ENCODE results near the gene RTN1. TPM values are rescaled to one million over a fixed set of nuclear protein-coding genes. Genes with fewer than 3 reads are reported as not detected.

The RTN1 gene
- total RNA-seq, 2 experiments from 2014 or later: 0.14 TPM; not detected in 1

- no peak overlapping the region for H3K27ac Mint-ChIP-seq
- intact Hi-C loops (cut with DNase I, micrococcal nuclease): no loop called here
Measured at GRCh38 chr14:59890676-59891075, 20.1 kb upstream of the RTN1 start.

GRCh38 chr14:59882957-59883356 is 12.4 kb upstream of the RTN1 start:
- H3K27ac ChIP-seq (ENCODE audit: low read depth in 1 of 2, low read length in 2 of 2): no peak overlapping the region
- H3K4me1 ChIP-seq (ENCODE audit: insufficient read depth, low read length): no peaks in the 10 kb centered on the region
- Mint-ChIP-seq H3K9me3 (peaks cover 7% of the 10 kb centered on the region), H3K4me3 (no peak overlapping the region), H3K36me3 (ENCODE audit: low read depth) (no peaks in the 10 kb centered on the region), H3K4me1 (ENCODE audit: low read depth) (no peaks in the 10 kb centered on the region), H3K27ac (no peak overlapping the region), H3K27me3 (peaks cover 78% of the 10 kb centered on the region)
- DNase-seq (no peak), ATAC-seq (ENCODE audit: poor library complexity) (no peak)
- ChIA-PET POLR2A (no interaction called here), CTCF (no interaction called here)
- H3K9me3 ChIP-seq (ENCODE audit: control insufficient read depth in 1 of 2, insufficient read depth in 1 of 2, low read length in 2 of 2): no peaks in the 10 kb centered on the region
- peaks cover 0 to 15% of the 10 kb centered on the region in 2 experiments for H3K27me3 ChIP-seq (ENCODE audit: control insufficient read depth in 1 of 2, insufficient read depth in 2 of 2, low read length in 2 of 2)
- TF ChIP-seq CTCF (IDR thresholded peaks at IDR 0.05): no peak
- intact Hi-C loops (cut with DNase I, micrococcal nuclease): no loop called here
- H3K4me3 ChIP-seq (ENCODE audit: low read length): no peak overlapping the region
- H3K36me3 ChIP-seq (ENCODE audit: insufficient read depth, low read length): no peaks in the 10 kb centered on the region

More at GRCh38 chr14:59890676-59891075, 20.1 kb upstream of the RTN1 start:
- H3K27ac ChIP-seq (ENCODE audit: low read depth in 1 of 2, low read length in 2 of 2): no peak overlapping the region
- TF ChIP-seq CTCF (IDR thresholded peaks at IDR 0.05): no peak
- POLR2A ChIA-PET: no interaction called here
- no peaks in the 10 kb centered on the region for H3K36me3 ChIP-seq (ENCODE audit: insufficient read depth, low read length)
- CTCF ChIA-PET: no interaction called here
- no peaks in the 10 kb centered on the region for H3K36me3 Mint-ChIP-seq (ENCODE audit: low read depth)
- ATAC-seq (ENCODE audit: poor library complexity) (no peak), DNase-seq (no peak)
- H3K9me3 Mint-ChIP-seq: no peaks in the 10 kb centered on the region
- peaks cover 40% of the 10 kb centered on the region for H3K27me3 Mint-ChIP-seq
- no peak overlapping the region for H3K4me3 ChIP-seq (ENCODE audit: low read length)
- H3K4me1 Mint-ChIP-seq (ENCODE audit: low read depth): no peaks in the 10 kb centered on the region
- no peak overlapping the region for H3K4me3 Mint-ChIP-seq
- H3K9me3 ChIP-seq (ENCODE audit: control insufficient read depth in 1 of 2, insufficient read depth in 1 of 2, low read length in 2 of 2): no peaks in the 10 kb centered on the region
- peaks cover 4% of the 10 kb centered on the region in 2 experiments for H3K27me3 ChIP-seq (ENCODE audit: control insufficient read depth in 1 of 2, insufficient read depth in 2 of 2, low read length in 2 of 2)
- no peaks in the 10 kb centered on the region for H3K4me1 ChIP-seq (ENCODE audit: insufficient read depth, low read length)

- Mint-ChIP-seq H3K9me3 (peaks cover 1% of the 10 kb centered on the region), H3K36me3 (ENCODE audit: low read depth) (no peaks in the 10 kb centered on the region), H3K4me3 (no peak overlapping the region), H3K27ac (no peak overlapping the region), H3K4me1 (ENCODE audit: low read depth) (no peaks in the 10 kb centered on the region), H3K27me3 (peaks cover 77% of the 10 kb centered on the region)
- TF ChIP-seq CTCF (IDR thresholded peaks at IDR 0.05): no peak
- ATAC-seq (ENCODE audit: poor library complexity) (no peak), DNase-seq (no peak)
- ChIA-PET POLR2A (no interaction called here), CTCF (no interaction called here)
- peaks cover 23 to 54% of the 10 kb centered on the region in 2 experiments for H3K27me3 ChIP-seq (ENCODE audit: control insufficient read depth in 1 of 2, insufficient read depth in 2 of 2, low read length in 2 of 2)
- peaks cover 0 to 14% of the 10 kb centered on the region in 2 experiments for H3K9me3 ChIP-seq (ENCODE audit: control insufficient read depth in 1 of 2, insufficient read depth in 1 of 2, low read length in 2 of 2)
- intact Hi-C loops (cut with DNase I, micrococcal nuclease): no loop called here
- H3K4me3 ChIP-seq (ENCODE audit: low read length): peak overlapping the region; percentile 39
- H3K27ac ChIP-seq (ENCODE audit: low read depth in 1 of 2, low read length in 2 of 2): no peak overlapping the region
- H3K36me3 ChIP-seq (ENCODE audit: insufficient read depth, low read length): no peaks in the 10 kb centered on the region
- H3K4me1 ChIP-seq (ENCODE audit: insufficient read depth, low read length): peaks cover 16% of the 10 kb centered on the region
Measured at GRCh38 chr14:59871166-59871495, 555 bp upstream of the RTN1 start.
